Measurements from ENCODE around the gene PTPRR.

GRCh38 chr12:70618371-70618770 is 302.2 kb downstream of the PTPRR start:
- TF ChIP-seq CTCF (IDR thresholded peaks at IDR 0.05) = no peak
- TF ChIP-seq EZH2 (IDR thresholded peaks at IDR 0.05; ENCODE audit: borderline replicate concordance, insufficient read depth, low read depth, low read length, poor library complexity, severe bottlenecking) = no peak

Measured in B cell (primary cell).